HG03060 (cell line): Measurements from ENCODE around the gene HIBADH.

Experiments used
- ATAC-seq: cut with Tn5 transposase; IDR thresholded peaks from one replicate; pipeline ENCODE4 v1.9.1; 2021; ENCODE audit warnings: low read depth, moderate number of reproducible peaks; ENCODE audit not compliant: unreplicated experiment

The HIBADH gene

GRCh38 chr7:27560706-27561235 is 101.9 kb downstream of the HIBADH start:
- ATAC-seq: no peak

- no peak for ATAC-seq
Measured at GRCh38 chr7:27555670-27556069, 107.0 kb downstream of the HIBADH start.

- no peak for ATAC-seq
Measured at GRCh38 chr7:27554826-27555225, 107.9 kb downstream of the HIBADH start.

GRCh38 chr7:27553273-27553672 is 109.4 kb downstream of the HIBADH start:
- no peak for ATAC-seq

DNA sequence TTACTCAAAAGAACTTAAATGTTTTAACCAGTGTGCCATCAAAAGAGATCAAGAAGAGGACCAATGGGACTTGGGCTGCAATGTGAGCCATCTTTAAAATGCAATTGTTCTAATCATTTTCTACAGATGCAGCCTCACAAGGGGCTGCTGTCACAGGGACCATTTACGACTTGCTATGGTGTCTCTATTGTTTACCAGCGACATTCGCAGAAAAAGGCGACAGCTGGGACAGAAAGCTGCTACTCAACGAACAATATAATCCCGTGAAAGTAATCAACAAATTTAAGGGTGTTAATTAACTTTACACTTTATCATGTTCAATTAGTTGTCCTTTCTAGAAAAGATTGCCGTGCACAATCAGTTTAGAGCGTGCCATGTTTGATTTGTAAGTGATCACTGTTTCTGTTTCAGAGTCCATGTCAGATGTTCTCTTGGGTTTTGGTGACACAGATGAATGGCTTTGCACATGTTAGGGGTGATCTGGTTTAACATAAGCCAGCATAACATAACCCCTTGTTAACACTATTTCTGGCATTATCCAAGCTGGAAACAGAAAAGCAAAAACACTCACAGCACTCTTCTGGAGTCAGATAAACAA is 110.8 kb downstream of the HIBADH start:
- ATAC-seq: no peak

GRCh38 chr7:27549606-27550005 is 113.1 kb downstream of the HIBADH start:
- ATAC-seq: no peak

DNA sequence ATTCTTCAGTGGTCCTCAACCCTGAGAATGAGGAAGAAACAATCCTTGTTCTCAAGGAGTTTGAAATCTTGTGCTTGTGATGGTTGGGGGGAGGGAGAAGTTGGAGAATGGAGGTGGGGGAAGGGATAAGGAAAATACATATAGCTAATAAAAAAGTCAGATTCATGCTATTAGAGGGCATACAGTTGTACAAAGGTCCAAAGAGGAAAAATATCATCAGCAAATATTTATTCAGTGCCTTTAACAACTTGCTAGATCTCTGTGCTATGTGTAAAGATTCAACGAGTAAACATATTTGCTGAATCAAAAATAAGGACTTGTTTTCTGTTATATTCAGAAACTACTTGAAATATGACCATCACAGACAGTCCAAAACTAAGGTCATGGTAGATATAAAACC is 114.4 kb downstream of the HIBADH start:
- ATAC-seq: no peak

GRCh38 chr7:27547401-27547800 is 115.3 kb downstream of the HIBADH start:
- no peak for ATAC-seq

- ATAC-seq: no peak
Measured at GRCh38 chr7:27546610-27547009, 116.1 kb downstream of the HIBADH start.

GRCh38 chr7:27535795-27536194 is 126.9 kb downstream of the HIBADH start:
- ATAC-seq: no peak

- ATAC-seq: no peak
Measured at GRCh38 chr7:27533652-27534081, 129.0 kb downstream of the HIBADH start.

GRCh38 chr7:27532314-27532713 is 130.4 kb downstream of the HIBADH start:
- no peak for ATAC-seq

DNA sequence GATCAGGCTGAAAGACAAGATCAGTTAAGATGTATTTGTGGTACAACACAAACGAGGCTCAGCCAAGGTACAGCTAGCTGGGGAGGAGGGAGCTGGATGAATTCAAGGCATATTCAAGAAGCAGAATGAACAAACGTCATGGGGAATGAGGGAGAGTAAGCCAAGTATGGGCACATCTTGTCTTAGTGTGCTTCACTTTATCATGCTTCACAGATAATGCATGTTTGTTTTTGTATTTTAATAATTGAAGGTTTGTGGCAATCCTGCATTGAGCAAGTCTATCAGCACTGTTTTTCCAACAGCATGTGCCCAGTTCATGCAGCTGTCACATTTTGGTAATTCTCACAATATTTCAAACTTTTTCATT is 135.4 kb downstream of the HIBADH start:
- ATAC-seq: no peak

- no peak for ATAC-seq
Measured at GRCh38 chr7:27526611-27527347, 135.9 kb downstream of the HIBADH start.

DNA sequence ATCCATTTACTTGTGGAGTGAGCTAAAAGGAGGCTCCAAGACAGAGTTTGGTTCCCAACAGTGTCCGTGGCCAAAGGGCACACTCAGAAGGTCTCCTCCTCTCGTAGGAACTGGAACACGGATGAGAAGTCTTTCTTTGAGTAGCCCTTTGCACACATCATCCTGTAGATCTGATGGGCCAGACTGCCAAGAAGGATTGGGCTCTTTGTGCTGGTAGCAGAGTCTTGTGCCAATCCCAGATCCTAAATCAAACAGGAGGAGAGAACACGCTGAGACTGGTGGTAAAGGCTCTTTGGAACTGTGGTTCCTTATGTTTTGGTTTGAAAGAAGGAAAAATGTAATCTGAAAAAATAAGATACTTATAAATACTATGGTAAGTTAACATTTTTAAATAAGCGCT is 136.6 kb downstream of the HIBADH start:
- no peak for ATAC-seq

DNA sequence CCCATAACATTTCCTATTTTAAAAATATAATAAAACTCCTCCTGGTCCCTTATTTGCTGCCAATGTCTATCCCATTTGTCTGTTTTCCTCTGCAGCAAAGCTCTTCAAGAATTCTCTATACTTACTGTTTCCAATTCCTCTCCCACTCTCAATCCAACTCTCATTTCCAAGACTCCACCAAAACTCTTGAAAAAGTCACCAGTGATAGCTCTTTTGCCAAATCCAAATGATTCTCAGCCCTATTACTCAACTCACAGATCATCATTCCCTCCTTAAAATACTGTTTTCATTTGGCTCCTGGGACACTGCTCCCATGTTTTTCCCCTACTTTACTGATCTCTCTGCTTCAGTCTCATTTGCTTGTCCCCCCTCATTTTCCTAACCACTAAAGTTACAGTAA is 139.4 kb downstream of the HIBADH start:
- no peak for ATAC-seq

DNA sequence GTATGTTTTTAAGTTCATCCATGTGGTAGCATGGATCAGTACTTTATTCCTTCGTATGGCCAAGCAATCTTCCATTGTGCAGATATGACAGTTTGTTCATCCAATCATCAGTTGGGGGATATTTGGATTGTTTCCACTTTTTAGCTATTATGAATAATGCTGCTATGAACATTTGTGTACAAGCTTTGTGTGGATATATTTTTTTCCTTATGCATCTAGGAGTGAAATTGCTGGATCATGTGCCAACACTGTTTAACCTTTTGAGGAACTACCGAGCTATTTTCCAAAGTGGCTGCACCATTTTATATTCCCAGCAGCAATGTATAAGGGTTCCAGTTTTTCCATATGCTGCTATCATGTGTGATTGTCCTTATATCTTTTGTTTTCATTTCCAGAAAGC is 140.1 kb downstream of the HIBADH start:
- ATAC-seq: no peak

- no peak for ATAC-seq
Measured at GRCh38 chr7:27520815-27521790, 141.6 kb downstream of the HIBADH start.

DNA sequence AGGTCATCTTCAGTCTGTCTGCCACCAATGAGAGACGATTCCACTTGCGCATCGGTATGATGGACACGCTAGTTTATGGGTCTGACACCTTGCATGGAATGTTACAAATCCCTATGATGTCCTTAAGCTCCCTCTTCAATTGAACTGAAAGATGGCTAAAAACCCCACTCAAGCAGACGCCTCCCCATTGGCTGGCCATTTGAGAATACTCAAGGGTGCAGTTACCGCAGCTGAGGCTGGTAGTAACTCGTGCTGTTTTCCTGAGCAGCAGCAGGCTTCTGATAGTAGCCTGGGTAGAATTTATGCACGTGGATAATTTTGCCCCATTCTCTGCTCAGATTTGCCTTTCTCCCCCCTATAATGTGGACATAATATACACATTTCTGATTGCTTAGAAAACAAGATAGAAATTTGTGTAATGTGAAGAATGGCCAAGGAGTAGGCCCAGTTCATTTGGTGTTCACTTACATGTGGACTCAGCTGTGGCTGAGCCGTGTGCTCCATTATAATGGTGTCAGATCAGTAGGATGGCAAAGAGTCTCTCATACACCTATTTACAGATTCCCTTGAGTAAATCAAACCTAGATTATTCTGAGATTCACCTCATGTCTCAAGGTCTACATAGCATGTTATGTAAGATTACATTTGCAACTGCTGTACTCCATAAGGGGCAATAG is 142.8 kb downstream of the HIBADH start:
- no peak for ATAC-seq

DNA sequence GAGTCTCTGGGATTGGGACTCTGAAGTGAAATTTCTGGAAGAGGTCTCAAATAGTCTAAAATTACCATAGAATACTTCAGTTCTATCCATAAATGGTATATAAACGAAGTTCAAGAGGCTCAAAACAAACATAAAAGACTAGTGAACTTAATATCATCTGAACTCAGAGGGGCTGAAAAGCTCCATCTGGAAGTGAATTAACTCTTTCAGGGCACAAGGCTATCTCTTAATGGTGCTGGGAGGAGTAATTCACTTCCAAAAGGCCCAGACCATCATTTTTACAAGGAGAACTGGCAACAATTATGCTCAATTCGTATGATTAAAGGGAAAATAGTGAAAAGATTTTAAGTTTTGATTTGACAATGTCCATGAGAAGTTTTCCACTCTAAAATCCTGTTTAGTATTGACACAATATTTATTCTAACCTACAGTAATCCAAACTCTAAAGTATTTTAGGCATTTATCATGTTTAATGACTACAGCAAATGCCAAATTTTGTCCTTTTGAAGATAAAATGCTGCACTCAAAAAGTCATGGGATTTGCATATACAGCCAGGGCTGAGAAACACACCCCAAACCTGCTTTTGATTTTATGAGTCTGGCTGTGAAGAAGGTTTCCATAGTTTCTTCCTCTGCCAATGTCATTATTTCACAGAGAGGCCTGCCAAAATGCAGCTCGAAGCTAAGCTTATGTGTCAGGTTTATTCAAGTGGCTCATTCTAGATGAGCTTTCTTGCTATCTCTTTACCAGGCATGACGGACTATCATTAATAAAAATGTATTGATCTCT is 143.9 kb downstream of the HIBADH start:
- ATAC-seq: no peak
